Dedifferentiated amniotic fluid mesenchymal stem cell (primary cell): ENCODE measurements around the gene KLHL2.

ENCODE experiments used
- DNase-seq: peaks from one replicate; pipeline ENCODE4 v3.0.0-alpha.2; 2016; ENCODE audit errors: extremely low spot score

KLHL2 gene

DNA sequence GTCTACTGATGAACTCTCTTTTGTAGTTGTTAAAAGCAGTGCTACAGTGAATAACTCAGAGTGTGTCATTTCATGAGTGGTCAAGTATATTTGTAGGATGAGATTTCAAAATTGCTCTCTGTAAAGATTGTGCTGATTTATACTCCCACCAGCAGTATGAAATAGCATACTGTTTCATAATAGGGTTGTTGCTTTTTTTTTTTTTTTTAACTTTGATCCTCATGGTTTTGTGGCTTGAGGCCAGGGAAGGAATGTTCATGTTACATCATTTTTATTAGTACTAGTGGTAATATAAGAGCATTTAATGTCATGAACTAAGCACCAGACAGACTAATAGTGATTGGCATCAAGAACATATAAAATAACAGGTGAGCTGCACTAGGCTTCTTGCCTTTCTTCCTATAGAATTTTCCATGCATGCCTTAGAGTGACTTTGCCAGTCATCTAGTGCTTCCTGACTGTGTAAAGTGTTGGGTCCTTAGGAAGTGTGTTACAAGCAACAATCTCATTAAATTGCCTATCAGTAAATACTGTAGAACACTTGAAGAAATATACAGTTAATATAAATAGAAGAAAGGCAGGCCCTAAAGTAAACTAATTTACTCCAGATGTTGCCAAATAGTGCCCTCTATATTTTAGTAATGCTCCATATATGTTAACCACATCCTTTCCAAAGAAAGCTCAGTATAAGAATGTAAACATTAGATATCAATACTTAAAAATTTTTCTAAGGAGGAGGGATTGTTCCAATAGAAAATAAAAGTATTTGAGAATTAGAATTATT lies 81.5 kb downstream of the KLHL2 start:
- DNase-seq, result peak; percentile 20

DNA sequence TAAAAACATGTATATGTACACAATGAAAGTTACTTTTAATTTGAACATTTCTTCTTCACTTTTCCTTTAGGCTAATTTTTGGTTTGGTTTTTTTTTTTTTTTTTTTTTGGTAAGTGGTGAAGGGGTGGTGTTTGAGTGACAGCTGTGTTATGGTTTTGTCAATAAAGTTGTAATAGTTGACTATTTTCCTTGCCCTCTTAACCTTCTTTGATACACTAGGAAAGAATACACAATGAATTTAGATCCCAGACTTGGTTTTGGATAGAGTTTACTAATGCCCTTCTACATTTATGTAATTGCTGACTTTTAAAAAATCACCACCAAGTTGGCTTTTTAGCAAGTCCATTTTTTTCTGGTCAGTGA lies 82.0 kb downstream of the KLHL2 start:
- DNase-seq, result no peak

DNA sequence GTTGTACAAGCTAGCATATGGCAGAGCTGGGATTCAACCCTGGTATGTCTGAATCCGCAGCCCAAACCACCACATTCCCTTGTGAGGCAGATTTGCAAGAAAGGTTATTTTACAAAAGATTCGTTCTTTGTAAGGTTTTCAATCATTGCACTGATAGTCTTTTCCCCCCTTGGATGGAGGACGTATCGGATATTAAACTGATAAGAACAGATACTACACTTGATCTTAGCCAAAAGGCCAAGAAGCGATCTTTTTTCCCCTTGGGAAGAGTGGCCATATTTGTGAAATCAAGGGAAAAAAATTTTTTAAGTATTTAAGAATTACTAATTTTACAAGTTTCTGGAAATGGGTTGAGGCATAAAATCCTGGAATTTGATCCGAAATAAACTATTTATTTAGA lies 85.7 kb downstream of the KLHL2 start:
- DNase-seq, result no peak

DNA sequence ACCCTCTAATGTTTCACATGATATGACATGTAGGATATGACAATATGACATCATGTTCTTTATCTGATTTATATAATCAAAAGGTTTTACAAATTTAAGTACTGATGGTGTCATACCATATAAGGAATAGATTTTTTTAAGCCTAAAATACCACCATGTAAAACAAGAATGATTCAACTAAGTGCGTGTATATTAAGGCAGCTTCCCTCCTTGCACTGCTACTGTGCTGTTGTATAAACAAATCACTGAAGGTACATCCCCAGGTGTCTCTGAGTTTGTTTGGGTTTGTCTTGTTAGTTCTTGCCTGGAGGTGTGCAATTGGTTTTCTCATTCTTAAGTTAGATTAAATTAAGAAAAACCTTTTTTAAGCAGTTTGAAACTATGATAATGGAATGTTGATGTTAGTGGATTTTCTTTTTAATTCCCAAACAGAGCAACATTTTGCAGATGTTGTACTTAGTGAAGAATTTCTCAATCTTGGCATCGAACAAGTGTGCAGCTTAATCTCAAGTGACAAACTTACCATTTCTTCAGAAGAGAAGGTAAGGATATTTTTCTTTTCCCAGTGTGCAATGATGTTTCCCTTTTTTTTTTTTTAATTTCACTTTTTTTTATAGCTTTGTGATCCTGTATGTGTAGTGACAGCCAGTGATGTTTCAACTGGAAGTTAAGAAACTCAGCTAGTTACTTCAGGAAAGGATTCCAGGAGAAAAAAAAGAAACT lies 86.7 kb downstream of the KLHL2 start:
- DNase-seq, result no peak

DNA sequence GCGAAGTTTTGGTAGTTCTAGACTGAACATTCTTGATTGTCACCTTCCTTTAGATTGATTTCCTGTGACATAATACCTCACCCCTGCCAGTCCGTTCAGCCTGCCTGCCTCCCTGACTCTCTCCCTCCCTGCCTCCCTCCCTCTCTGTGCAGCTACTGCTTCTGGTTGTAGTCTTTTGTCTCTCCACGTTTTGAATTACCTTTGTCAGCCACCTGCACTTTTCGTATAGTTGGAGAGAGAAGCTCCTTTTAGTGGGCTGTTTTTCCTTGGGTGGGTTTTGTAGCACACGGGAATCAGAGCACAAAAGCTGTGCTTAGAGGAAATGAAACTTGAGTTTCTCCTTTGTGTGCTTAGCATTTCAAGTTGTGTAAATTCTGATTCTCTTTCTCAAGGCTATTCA lies 87.5 kb downstream of the KLHL2 start:
- no peak for DNase-seq

DNA sequence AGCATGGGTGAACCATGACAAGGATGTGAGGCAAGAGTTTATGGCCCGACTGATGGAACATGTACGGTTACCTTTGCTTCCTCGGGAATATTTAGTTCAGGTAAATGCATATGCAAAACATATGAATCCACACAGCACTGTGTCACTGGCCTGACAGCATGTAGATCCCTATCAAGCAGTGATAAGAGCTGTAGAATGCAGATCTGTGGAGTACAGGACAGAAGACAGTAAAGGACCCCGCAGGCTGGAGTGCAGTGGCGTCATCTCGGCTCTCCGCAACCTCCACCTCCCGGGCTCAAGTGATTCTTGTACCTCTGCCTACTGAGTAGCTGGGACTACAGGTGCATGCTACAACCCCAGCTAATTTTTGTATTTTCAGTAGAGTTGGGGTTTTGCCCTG lies 90.3 kb downstream of the KLHL2 start:
- no peak for DNase-seq

DNA sequence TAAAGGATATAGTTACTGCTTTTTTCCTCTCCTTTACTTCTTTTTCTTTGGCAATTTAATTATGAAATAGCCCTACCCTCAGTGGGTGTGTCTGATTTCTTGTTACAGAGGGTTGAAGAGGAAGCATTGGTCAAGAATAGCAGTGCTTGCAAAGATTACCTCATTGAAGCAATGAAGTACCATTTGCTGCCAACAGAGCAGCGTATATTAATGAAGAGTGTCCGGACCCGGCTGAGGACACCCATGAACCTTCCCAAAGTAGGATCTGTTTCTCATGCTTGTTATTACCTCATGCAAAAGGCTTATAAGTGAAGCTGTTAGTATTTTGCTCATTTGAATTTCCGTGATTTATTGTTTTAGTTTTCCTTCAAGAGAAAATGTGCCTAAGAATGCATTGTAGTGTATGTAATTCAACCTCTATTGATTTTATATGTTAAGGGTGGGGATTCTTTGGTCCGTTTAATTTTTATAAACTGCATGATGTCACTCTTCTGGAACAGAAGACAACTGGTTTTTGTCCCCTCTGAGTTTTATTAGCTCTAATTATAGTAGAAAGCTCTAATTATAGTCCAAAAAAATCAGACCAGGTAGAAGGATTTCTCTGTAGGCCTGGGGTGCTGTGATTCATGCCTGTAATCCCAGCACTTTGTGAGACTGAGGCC lies 92.2 kb downstream of the KLHL2 start:
- DNase-seq, result no peak

DNA sequence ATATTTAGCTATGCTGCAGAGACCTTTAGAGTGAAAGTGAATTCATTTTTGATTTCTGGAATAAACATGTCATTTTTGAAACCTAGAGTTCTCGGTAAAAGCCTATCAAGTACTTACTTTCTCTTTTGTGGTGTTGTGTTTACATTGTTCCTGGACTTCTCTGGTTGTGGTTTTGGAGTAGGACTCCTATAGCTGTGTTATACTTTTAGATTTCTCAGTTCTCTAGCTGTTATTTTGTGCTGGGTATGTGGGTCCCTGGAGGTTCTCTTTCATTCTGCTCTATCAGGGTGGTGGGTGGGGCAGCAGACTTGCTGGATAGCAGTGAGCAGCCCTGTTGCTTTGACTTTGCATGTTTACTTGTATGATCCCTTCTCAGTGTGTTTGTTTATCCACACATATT lies 94.5 kb downstream of the KLHL2 start:
- DNase-seq, result no peak

DNA sequence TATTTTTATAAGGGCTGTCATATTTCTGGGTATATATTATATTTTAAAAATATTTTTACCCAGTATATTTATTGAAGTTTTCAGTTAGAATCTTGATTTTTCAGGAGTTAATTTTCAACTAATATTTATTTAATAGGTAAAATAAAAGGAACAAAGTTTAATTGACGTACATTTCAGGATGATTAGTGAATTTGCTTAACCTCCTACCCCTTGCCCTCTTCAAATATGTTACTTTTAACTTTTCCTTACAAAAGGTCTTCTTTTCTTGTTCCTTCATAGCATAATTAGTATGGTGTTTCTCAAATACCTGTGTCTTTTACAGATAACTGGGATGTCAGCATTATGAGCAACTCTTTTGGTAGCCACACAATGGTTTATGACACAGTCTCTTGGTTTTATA lies 95.3 kb downstream of the KLHL2 start:
- no peak for DNase-seq

DNA sequence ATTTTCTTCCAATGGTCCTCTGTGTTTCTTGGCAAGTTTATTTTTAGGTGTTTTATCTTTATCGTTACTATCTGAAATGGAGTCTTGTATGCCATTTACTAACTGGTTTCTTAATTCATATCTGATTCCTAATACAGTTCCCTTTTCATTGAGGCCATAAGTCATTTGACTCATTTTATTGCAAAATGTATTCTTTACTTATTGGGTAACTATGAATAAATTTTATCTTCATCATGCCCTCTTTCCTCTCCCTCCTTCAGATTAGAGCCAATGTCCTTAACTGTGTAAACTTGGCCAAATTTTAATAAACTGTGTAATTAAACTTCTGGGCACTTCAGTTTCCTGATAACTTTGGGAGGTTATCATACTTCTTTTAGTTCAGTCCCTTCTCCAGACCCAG lies 100.8 kb downstream of the KLHL2 start:
- DNase-seq, result no peak

DNA sequence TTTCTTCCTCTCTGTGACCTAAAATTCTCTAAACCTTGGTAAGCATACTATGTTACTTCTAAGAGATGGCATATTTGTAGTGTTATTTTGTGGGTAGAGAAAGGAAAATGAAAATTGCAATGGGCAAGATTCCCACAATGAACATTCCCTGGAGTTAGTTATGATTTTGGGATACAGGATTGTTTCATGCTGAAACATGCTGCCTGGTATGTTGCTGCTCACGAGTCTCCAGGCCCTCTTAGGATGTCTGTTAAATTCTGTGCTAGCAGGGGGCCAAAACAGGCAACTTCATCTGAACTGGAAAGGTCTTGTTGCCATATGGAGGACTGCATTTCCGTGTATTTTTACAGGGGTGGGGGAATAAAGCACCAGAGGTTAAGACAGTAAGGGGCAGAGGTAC lies 101.2 kb downstream of the KLHL2 start:
- peak; percentile 14 for DNase-seq

DNA sequence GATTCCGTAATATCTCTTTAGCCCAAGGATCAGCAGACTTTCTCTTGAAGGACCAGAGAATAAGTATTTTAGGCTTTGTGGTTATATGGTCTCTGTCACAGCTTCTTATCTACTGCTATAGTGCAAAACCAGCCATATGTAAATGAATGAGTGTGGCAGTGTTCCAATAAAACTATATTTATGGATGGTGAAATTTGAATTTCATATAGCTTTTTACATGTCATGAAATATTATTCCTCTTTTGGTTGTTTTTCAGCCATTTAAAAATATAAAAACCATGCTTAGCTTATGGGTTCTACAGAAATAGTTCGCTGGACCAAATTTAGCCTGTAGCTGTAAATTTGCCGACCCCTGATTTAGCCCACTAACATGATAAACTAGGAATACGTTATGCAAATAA lies 102.1 kb downstream of the KLHL2 start:
- no peak for DNase-seq

DNA sequence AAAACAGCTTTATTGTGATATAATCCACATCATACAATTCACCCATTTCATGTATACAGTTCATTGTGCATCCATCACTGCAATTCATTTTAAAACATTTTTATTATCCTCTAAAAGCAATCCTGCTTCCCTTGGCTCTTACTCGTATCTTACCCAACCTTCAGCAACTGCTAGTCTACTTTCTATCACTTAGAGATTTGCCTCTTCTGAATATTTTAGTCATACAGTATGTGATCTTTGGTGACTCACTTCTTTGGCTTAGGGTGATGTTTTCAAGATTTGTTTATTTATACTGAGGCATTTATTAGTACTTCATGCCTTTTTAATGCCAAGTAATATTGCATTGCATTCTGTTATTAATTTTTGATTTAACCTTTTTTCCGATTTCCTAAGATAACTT lies 105.1 kb downstream of the KLHL2 start:
- DNase-seq, result no peak

DNA sequence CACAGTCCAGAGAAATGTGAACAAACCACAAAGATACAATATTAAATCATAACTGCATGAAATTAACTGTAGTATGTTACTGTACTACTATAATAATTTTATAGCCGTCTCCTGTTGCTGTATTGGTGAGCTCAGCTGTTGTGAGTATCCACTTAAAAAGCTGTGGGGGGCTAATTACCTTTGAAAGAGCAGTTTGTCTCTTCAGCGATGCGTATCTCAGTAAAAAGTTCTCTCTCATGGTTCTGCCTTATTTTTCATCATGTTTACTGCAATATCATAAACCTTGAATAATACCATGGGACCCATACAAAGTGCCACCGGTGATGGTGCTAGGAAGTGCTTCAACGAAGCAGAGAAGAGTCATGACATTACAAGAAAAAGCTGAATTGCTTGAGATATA lies 111.7 kb downstream of the KLHL2 start:
- DNase-seq, result no peak

DNA sequence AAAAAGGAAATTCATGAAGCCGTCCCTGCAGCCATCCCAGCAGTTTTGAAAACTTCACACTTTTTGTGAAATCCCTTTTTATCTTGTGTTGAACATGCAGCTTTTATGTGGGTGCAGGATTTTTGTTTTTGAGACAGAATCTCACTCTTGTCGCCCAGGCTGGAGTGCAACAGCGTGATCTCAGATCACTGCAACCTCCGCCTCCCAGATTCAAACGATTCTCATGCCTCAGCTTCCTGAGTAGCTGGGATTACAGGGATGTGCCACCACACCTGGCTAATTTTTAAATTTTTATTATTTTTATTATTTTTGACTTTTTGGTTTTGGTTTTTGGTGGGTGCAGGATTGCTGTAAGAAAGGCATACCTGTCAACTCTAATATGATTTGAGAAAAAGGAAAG lies 112.1 kb downstream of the KLHL2 start:
- DNase-seq, result no peak

DNA sequence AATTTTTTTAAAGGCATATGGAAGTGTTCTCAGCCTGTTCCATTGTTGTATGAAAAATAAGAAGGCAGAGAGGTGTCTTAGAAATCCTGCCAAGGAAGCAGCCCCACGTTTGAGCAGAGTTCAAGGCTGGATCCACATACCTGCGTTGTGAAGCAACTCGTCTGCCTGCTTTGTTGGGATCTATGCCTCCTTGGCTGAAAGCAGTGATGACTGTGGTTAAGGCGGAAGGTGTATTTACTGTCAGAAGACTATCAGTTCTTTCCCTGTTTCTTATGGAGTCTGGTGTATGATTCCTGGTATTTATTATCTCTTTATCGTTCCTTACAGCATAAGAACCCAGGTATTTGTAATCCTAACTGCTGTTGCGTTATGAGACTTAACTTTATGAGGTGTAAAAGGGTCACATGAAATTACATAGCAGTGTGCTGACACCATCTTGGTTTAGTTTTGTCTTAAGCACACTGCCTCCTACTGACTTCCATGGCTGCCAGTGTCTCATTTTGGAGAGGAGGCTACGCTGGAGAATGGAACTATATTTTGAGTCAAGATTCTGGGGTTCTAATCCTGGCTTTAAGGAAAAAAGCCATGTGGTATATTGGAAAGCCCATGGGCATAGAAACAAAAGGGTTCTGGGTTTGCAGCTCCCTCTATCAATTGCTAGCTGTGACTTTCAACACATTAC lies 117.0 kb downstream of the KLHL2 start:
- DNase-seq, result no peak

DNA sequence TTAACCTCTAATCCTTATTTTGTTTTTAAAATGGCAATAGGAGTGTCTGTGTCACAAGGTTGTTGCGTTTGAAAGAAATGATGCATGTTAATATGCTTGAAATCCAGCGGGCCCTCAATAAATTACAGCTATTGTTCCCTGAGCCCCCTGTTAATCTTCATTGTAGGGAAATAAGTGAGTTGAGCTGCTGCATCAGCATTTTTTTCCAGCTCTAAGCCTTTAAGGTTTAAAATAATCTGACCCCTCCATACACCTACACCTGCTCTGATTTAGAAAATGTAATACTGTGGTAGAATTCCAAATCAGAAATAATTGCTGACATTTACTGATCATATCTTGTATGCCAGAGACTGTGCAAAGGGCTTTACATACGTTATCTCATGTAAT lies 117.5 kb downstream of the KLHL2 start:
- DNase-seq, result no peak

DNA sequence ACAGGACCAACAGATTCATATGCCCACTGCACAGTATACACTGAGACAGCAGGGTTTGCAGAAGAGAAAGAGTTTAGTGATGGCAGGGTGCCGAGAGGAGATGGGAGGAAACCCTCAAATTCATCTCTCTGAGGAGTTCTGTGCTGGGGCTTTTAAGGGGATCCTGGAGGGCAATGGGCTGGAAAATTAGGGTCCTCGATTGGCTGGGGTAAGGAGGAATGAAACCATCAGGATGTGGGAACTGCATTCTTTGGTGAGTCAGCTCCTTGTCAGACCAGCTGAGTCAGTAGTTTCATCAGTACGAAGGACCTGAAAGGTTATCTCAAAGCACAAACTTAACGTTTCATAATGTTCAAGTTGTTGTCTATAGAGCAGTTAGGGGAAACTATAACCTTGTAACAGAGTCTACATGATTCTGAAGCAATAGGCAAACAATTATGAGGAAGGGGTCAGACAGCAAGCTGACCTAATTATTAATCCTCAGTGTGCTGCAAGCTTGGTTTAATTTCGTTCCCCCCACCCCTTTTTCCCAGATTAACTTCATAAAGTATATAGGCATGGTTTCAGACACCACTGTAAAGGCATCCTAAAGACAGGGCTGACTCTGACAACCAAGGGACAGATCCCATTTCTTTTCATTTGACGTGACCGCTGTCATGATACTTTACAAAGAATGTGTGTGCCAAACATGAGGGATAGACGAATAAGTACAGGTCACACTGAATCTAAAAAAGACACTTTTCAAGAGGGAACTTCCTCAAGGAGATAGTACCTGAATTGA lies 118.6 kb downstream of the KLHL2 start:
- no peak for DNase-seq

DNA sequence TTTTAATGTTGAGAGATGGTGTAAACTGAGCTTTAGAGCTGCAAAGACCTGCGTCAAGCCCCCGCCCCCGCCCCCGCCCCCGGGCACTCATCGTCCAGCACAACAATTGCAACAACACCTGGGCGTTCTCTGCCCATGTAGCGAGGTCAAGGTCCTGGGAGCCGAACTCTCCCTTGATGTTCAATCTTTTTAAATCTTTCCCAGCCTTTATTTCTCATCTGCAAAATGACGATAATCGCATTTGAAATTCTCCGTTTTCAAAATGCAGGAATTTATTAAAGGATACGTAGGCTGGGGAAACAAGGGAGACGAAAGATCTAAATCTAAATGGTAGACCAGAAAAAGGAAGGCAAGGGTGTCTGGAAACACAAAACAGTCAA lies 119.5 kb downstream of the KLHL2 start:
- no peak for DNase-seq

DNA sequence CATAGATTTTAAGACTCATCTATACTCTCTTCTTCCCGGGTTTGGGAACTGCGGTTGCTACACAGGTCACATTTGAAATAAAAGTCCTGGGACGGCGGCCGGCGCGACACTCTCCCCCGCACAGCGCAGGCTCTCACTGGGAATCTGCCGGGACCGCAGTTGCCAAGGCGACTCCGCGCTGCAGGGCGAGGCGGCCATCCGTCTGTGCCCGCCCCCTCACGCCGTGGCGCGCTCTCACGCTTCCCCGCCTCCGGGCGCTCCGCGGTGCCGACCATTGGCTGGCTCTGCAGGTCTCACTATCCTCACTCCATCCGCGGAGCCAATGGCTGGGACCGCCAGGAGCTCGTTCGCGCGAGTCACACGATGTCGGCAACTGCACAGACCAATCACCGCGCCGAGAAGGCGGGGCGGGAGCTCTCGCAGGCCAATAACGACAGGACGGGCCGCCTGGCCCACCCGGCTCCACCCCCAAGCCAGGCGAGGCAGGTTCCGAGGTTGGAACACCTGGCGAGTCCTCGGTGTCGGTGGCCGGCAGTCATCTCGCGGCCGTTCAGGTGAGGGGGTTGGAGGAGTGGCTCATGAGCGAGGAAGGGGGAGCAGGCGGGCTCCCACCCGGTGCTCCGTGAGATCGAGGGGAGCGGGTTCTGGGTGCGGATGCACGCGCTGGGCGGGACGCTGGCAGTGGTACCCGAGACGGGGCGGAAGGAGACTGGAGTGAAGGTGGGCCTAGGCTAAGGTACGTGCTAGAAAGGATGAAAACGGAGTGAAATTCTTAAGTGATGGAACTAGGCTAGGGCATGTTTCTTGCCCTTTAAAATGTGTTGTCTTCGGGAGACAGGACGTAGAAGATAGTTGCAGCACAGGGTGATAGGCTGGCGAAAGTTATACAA lies 120.1 kb downstream of the KLHL2 start, which contains the start of gene MSMO1:
TSS of gene MSMO1 (plus strand) at position 459 of the 890 bp plus-strand sequence. CDS start 5,702 bp downstream, outside the sequence.
- DNase-seq, result peak; percentile 100

DNA sequence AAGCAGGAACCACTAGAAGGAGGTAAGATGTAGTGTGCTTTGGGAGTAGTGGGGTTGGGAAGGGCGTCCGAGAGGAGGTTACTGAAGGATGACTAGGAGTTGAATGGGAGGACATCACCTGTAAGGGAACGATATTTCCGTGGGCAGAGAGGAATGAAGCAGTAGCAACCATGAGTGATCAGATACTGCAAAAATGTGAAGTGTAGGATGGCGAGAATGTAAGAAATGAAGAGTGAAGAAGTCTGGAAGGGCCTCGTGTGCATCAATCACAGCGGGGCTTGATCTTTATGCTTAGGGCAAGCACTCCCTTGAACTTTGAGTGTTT lies 120.7 kb downstream of the KLHL2 start:
- no peak for DNase-seq
